ENCODE measurements around the gene HDGFL1. TPM values are rescaled to one million over a fixed set of nuclear protein-coding genes. Genes with fewer than 3 reads are reported as not detected.

The HDGFL1 gene
- total and polyA plus RNA-seq, 8 donors: not detected

- intact Hi-C loops (cut with DNase I; ENCODE audit: low total_unique reads): no loop called here
- no peak overlapping the region for H3K27ac ChIP-seq
- H3K4me1 ChIP-seq: no peaks in the 10 kb centered on the region
- WGBS, 5 donors: 54 to 100% (median 93%) methylated on average over 1 of the region's 1 CpG
- no peaks in the 10 kb centered on the region for H3K36me3 ChIP-seq
- H3K9me3 ChIP-seq: no peaks in the 10 kb centered on the region
- H3K27me3 ChIP-seq: no peaks in the 10 kb centered on the region
- no peak overlapping the region for H3K4me3 ChIP-seq
- no peak for TF ChIP-seq POLR2A (IDR thresholded peaks at IDR 0.05)
- no peak for TF ChIP-seq EP300 (IDR thresholded peaks at IDR 0.05)
- TF ChIP-seq CTCF (IDR thresholded peaks at IDR 0.05): no peak
- TF ChIP-seq POLR2AphosphoS5 (IDR thresholded peaks at IDR 0.05): no peak
- DNase-seq: no peak
These were observed 38.9 kb upstream of the HDGFL1 start for GRCh38 chr6:22530506-22530905.

- Histone ChIP-seq H3K27me3 (no peaks in the 10 kb centered on the region), H3K27ac (no peak overlapping the region), H3K4me3 (no peak overlapping the region), H3K9me3 (no peaks in the 10 kb centered on the region), H3K4me1 (no peaks in the 10 kb centered on the region), H3K36me3 (no peaks in the 10 kb centered on the region)
- TF ChIP-seq POLR2AphosphoS5 (IDR thresholded peaks at IDR 0.05): no peak
- TF ChIP-seq POLR2A (IDR thresholded peaks at IDR 0.05): no peak
- no peak for TF ChIP-seq CTCF (IDR thresholded peaks at IDR 0.05)
- TF ChIP-seq EP300 (IDR thresholded peaks at IDR 0.05): no peak
- DNase-seq: no peak
- WGBS, 5 donors: 83 to 91% (median 87%) methylated on average over 4 of the region's 4 CpGs
- intact Hi-C loops (cut with DNase I; ENCODE audit: low total_unique reads): no loop called here
These were observed 33.2 kb upstream of the HDGFL1 start for GRCh38 chr6:22536122-22536521.

GRCh38 chr6:22544476-22544875 is 24.9 kb upstream of the HDGFL1 start:
- H3K9me3 ChIP-seq: no peaks in the 10 kb centered on the region
- no peaks in the 10 kb centered on the region for H3K27me3 ChIP-seq
- H3K4me3 ChIP-seq: no peak overlapping the region
- intact Hi-C loops (cut with DNase I; ENCODE audit: low total_unique reads): no loop called here
- no peaks in the 10 kb centered on the region for H3K4me1 ChIP-seq
- H3K36me3 ChIP-seq: no peaks in the 10 kb centered on the region
- no peak overlapping the region for H3K27ac ChIP-seq
- TF ChIP-seq POLR2A (IDR thresholded peaks at IDR 0.05) (no peak), POLR2AphosphoS5 (IDR thresholded peaks at IDR 0.05) (no peak), CTCF (IDR thresholded peaks at IDR 0.05) (no peak), EP300 (IDR thresholded peaks at IDR 0.05) (no peak)
- peak in 1 of 2 donors; percentile 17 for DNase-seq

GRCh38 chr6:22545051-22545450 is 24.3 kb upstream of the HDGFL1 start:
- H3K4me1 ChIP-seq: no peaks in the 10 kb centered on the region
- 87 to 96% (median 93%) methylated on average over 2 of the region's 2 CpGs for WGBS, 5 donors
- no peaks in the 10 kb centered on the region for H3K9me3 ChIP-seq
- no peak for DNase-seq
- intact Hi-C loops (cut with DNase I; ENCODE audit: low total_unique reads): no loop called here
- no peaks in the 10 kb centered on the region for H3K36me3 ChIP-seq
- no peaks in the 10 kb centered on the region for H3K27me3 ChIP-seq
- H3K4me3 ChIP-seq: no peak overlapping the region
- no peak overlapping the region for H3K27ac ChIP-seq
- TF ChIP-seq POLR2AphosphoS5 (IDR thresholded peaks at IDR 0.05): no peak
- TF ChIP-seq POLR2A (IDR thresholded peaks at IDR 0.05): no peak
- TF ChIP-seq CTCF (IDR thresholded peaks at IDR 0.05): no peak
- no peak for TF ChIP-seq EP300 (IDR thresholded peaks at IDR 0.05)

All from stomach (tissue), 9 donors.